ENCODE measurements around the gene TAC3.
"Not testable (repeated sequence)": the region's sequence is repeated elsewhere in the genome, so short reads cannot be mapped to it uniquely, and the experiment has no call there.

TAC3 gene

DNA sequence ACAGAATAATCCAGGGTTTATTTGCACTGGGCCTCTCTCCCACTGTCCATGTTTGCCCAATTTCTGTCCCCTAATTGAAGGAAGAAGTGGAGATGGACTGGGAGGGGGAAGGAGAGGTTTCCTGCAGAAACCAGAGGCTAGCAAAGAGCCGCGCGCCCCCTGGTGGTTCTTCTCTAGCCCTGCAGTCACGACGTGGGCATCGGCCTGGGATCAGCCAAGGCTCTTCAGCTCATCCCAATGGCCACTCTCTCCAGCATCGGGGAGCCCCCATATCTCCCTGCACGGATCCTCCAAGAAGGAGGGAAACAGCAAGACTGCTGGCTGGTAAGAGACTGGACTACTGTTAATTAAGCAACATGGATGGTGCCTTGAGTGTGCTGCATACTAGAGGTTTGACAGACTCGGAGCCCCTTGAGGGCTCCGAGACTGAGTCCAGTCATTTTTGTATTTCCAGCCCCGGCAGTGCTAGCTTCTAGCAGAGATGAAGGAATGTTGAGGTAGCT is 28.7 kb downstream of the TAC3 start:
- TF ChIP-seq, protein P1, sequence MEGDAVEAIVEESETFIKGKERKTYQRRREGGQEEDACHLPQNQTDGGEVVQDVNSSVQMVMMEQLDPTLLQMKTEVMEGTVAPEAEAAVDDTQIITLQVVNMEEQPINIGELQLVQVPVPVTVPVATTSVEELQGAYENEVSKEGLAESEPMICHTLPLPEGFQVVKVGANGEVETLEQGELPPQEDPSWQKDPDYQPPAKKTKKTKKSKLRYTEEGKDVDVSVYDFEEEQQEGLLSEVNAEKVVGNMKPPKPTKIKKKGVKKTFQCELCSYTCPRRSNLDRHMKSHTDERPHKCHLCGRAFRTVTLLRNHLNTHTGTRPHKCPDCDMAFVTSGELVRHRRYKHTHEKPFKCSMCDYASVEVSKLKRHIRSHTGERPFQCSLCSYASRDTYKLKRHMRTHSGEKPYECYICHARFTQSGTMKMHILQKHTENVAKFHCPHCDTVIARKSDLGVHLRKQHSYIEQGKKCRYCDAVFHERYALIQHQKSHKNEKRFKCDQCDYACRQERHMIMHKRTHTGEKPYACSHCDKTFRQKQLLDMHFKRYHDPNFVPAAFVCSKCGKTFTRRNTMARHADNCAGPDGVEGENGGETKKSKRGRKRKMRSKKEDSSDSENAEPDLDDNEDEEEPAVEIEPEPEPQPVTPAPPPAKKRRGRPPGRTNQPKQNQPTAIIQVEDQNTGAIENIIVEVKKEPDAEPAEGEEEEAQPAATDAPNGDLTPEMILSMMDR (IDR thresholded peaks at IDR 0.05; ENCODE audit: control insufficient read depth, insufficient read depth, low read depth, low read length, missing control alignments) = peak; percentile 97
- H3K4me3 ChIP-seq (ENCODE audit: control insufficient read depth, low read depth, low read length) = no peak overlapping the region
- peak; percentile 28 for DNase-seq (ENCODE audit: low read depth)

DNA sequence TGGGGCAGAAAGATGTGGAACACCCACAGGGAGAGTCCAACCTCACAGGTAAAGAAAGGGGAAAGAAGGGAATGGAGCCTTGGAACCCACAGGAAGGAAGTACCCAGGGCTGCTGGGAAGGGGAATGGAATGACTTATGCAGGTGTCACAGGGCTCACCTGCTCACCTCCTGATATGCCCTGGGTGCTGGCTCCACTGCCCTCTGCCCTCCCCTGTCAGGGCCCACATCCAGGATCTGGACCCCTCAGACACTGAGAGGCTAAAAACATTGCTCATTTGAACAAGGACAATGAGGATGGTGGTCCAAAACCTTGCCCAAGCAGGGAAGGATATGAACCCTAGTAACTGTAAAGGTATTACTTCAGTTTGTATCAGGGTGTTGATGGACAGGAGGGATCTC is 29.3 kb downstream of the TAC3 start:
- H3K4me3 ChIP-seq (ENCODE audit: control insufficient read depth, low read depth, low read length) = no peak overlapping the region
- TF ChIP-seq, protein P1 (IDR thresholded peaks at IDR 0.05; ENCODE audit: control insufficient read depth, insufficient read depth, low read depth, low read length, missing control alignments) = no peak
- DNase-seq (ENCODE audit: low read depth) = no peak

DNA sequence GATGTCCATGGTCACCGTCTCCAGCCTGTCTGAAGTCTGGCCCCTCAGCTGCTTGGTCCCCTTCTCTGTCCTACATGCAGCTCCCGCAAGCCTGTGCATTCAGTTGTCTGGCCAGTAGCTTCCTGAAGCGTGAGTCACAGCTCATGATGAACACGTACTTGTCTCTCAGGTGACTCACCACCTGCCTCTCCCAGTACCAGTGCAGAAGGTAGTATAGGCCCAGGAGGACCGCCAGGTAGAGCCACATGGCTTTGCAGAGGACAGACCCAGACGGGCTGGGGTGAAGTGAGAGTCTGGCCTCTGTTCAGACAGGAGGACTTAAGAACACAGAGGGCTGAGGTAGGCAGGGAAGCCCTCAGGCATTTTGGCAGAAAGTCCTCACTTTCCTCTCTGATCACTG is 30.6 kb downstream of the TAC3 start:
- H3K4me3 ChIP-seq (ENCODE audit: control insufficient read depth, low read depth, low read length); DNase-seq (ENCODE audit: low read depth): not testable (repeated sequence)

DNA sequence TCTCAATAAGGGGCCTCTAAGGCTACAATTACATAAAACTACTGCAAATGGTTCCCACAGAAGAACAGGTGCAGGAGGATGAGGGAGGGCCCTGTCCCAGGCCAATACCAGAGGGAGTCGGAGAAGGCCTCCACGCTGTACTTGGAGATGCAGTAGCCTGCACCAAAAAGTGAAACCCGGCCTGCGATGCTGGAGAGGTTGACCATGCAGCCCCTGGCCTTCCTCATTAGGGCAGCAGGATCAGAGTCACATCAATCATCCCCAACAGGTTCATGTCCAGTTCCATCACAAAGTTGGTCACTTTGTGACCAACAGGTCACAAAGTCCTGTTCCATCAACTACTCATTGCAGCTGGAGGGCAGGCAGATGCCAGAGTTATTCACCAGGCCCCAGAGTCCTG is 32.9 kb downstream of the TAC3 start:
- no peak for DNase-seq (ENCODE audit: low read depth)

DNA sequence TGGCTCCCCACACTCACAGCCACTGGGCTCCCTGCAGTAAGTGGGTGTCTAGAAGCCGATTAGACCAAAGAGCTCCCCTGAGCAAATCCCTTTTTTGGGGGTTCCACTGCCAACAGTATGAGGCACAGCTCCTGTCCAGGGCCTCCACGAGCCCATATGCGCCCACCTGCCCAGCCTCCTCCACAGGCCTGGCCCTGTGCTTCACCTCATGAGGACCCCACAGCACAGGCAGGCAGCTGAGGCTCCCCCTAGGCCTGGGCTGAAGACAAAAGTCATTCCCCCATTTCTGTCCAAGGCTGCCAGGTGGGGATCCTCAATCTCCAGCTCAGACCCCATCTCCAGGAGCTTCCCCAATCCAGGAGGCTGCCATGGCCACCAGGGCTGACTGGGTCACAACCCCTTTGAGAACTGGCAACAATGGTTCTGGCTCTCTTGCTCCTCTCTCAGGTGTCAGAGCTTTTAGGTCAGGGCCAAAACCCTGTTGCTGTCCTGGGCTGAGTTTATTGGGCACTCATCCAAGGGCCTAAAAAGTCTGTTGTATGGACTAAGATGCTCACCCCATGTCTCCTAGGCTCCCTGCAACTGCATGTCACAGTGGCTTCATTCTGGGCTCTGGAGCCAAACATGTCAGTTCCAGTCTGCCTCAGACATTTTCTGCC is 33.6 kb downstream of the TAC3 start:
- not testable (repeated sequence) for DNase-seq (ENCODE audit: low read depth); H3K4me3 ChIP-seq (ENCODE audit: control insufficient read depth, low read depth, low read length)

More for the DNA sequence above, 32.9 kb downstream of the TAC3 start:
- H3K4me3 ChIP-seq (ENCODE audit: control insufficient read depth, low read depth, low read length) = no peak overlapping the region
- TF ChIP-seq, protein P1 (IDR thresholded peaks at IDR 0.05; ENCODE audit: control insufficient read depth, insufficient read depth, low read depth, low read length, missing control alignments) = no peak

DNA sequence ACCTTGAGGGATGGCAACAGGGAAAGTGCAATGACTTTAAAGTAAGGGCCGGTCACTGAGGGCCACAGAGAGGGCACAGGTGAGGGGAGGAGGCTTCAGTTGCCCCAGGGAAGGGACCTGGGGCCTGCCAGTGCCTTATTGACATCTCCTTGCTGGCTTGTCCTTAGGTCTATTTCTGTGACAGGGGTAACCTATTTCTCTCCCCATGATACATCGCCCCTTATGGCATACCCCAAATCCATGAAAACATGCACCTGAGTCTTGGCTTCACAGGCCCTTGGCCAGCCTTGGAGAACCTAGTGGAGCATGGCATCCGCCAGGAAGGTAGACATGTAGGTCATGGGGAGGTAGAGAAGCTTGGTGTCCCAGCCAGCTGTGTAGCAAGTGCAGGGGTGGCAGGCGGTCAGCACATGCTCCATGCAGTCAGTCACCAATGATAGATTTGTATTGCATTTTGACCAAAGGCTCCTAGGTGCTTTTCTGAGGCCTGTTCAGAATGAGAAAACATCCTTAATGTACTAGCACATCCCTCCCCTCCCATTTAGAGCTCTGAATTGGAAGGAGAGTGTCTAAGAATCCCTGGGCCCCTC is 35.3 kb downstream of the TAC3 start:
- TF ChIP-seq, protein P1 (IDR thresholded peaks at IDR 0.05; ENCODE audit: control insufficient read depth, insufficient read depth, low read depth, low read length, missing control alignments) = no peak

DNA sequence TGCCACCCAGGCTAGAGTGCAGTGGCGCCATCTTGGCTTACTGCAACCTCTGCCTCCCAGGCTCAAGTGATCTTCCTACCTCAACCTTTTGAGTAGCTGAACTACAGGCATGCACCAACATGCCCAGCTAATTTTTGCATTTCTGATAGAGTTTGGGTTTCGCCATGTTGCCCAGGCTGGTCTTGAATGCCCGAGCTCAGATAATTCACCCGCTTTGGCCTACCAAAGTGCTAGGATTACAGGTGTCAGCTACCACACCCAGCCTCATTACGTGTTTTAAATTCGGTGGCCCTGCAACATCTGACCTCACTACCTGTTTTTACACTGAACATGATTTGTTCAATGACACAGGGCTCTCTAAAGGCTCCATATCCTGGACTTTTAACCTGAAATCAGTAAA is 36.1 kb downstream of the TAC3 start:
- DNase-seq (ENCODE audit: low read depth) = no peak
- TF ChIP-seq, protein P1 (IDR thresholded peaks at IDR 0.05; ENCODE audit: control insufficient read depth, insufficient read depth, low read depth, low read length, missing control alignments) = no peak
- no peak overlapping the region for H3K4me3 ChIP-seq (ENCODE audit: control insufficient read depth, low read depth, low read length)

More for the DNA sequence above, 35.3 kb downstream of the TAC3 start:
- H3K4me3 ChIP-seq (ENCODE audit: control insufficient read depth, low read depth, low read length) = no peak overlapping the region
- no peak for DNase-seq (ENCODE audit: low read depth)

All from AG09309 (cell line).